Activated B cell treated with CpG ODN at 0.5 μM for 24 hours (primary cell): ENCODE data around the gene S1PR4. TPM values are rescaled to one million over a fixed set of nuclear protein-coding genes. Genes with fewer than 3 reads are reported as not detected.
"Not testable (repeated sequence)": the region's sequence is repeated elsewhere in the genome, so short reads cannot be mapped to it uniquely, and the experiment has no call there.

Experiments
- ATAC-seq: fragments of 200-7000 bp; cut with Tn5 transposase; one replicate; pipeline ENCODE4 v1.10.0; 2021; ENCODE audit warnings: low read depth, mild to moderate bottlenecking, moderate library complexity
- CTCF ChIA-PET: fragments of 350-600 bp; sonication (Branson Sonifier 250); formaldehyde crosslinking; loops from one replicate; lab custom pipeline; 2021; ENCODE audit warnings: antibody characterized with exemption; lab: Charles Lee
- POLR2A ChIA-PET: fragments of 350-600 bp; sonication (Branson Sonifier 250); formaldehyde crosslinking; loops from one replicate; lab custom pipeline; 2021; ENCODE audit warnings: antibody characterized with exemption; lab: Charles Lee
- DNase-seq: peaks from one replicate; pipeline ENCODE4 v3.0.0; 2022
- H3K27ac Mint-ChIP-seq: one replicate; pipeline ENCODE4 v1.8.0; 2020; ENCODE audit warnings: mixed read lengths
- H3K27me3 Mint-ChIP-seq: one replicate; pipeline ENCODE4 v1.8.0; 2021; ENCODE audit warnings: mixed read lengths
- H3K36me3 Mint-ChIP-seq: one replicate; pipeline ENCODE4 v1.8.0; 2021; ENCODE audit warnings: low read depth, mixed read lengths
- H3K4me1 Mint-ChIP-seq: one replicate; pipeline ENCODE4 v1.8.0; 2021; ENCODE audit warnings: mixed read lengths
- H3K4me3 Mint-ChIP-seq: one replicate; pipeline ENCODE4 v1.8.0; 2020; ENCODE audit warnings: mild to moderate bottlenecking, mixed read lengths
- H3K9me3 Mint-ChIP-seq: one replicate; pipeline ENCODE4 v1.8.0; 2020; ENCODE audit warnings: mixed read lengths
- intact Hi-C: fragments of 100-400 bp; cut with micrococcal nuclease; formaldehyde crosslinking; loops from one replicate; pipeline ENCODE4 v1.15.1; 2024
- total RNA-seq: library from RNA; stranded (reverse); gene quantifications from 2 replicates; pipeline ENCODE4 v1.2.3, GENCODE V29; 2022
- TF ChIP-seq, protein P1 (sequence below): fragments of 200-600 bp; IDR thresholded peaks from one replicate; pipeline ENCODE4 v1.8.0; 2022; ENCODE audit warnings: antibody characterized with exemption, mild to moderate bottlenecking

Gene S1PR4
- total RNA-seq, 1 donor from 2014 or later: 29.7 TPM

- TF ChIP-seq, protein P1, sequence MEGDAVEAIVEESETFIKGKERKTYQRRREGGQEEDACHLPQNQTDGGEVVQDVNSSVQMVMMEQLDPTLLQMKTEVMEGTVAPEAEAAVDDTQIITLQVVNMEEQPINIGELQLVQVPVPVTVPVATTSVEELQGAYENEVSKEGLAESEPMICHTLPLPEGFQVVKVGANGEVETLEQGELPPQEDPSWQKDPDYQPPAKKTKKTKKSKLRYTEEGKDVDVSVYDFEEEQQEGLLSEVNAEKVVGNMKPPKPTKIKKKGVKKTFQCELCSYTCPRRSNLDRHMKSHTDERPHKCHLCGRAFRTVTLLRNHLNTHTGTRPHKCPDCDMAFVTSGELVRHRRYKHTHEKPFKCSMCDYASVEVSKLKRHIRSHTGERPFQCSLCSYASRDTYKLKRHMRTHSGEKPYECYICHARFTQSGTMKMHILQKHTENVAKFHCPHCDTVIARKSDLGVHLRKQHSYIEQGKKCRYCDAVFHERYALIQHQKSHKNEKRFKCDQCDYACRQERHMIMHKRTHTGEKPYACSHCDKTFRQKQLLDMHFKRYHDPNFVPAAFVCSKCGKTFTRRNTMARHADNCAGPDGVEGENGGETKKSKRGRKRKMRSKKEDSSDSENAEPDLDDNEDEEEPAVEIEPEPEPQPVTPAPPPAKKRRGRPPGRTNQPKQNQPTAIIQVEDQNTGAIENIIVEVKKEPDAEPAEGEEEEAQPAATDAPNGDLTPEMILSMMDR: no peak
- intact Hi-C loops: no loop called here
- Mint-ChIP-seq H3K4me3 (no peak overlapping the region), H3K36me3 (peaks cover 34% of the 10 kb centered on the region), H3K27ac (no peak overlapping the region), H3K9me3 (peaks cover 2% of the 10 kb centered on the region), H3K4me1 (peaks cover 40% of the 10 kb centered on the region), H3K27me3 (no peaks in the 10 kb centered on the region)
- CTCF ChIA-PET: no interaction called here
- ATAC-seq (no peak), DNase-seq (no peak)
- POLR2A ChIA-PET: no interaction called here
Measured at GRCh38 chr19:3190921-3191805, 12.6 kb downstream of the S1PR4 start.

DNA sequence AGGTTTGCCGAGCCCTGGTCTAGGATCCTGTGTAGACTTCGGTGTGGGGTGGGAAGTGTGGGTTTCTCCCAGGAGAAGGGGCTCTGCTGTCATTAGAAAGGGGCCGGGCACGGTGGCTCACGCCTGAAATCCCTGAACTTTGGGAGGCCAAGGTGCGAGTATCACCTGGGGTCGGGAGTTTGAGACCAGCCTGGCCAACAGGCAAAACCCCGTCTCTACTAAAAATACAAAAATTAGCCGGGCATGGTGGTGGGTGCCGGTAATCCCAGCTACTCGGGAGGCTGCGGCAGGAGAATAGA, 13.2 kb downstream of the S1PR4 start:
- H3K27ac Mint-ChIP-seq, H3K9me3 Mint-ChIP-seq, CTCF ChIA-PET, H3K27me3 Mint-ChIP-seq, H3K4me3 Mint-ChIP-seq, POLR2A ChIA-PET, intact Hi-C loops, ATAC-seq, DNase-seq: not testable (repeated sequence)
- H3K4me1 Mint-ChIP-seq: peaks cover 36% of the 10 kb centered on the region
- H3K36me3 Mint-ChIP-seq: peaks cover 37% of the 10 kb centered on the region

DNA sequence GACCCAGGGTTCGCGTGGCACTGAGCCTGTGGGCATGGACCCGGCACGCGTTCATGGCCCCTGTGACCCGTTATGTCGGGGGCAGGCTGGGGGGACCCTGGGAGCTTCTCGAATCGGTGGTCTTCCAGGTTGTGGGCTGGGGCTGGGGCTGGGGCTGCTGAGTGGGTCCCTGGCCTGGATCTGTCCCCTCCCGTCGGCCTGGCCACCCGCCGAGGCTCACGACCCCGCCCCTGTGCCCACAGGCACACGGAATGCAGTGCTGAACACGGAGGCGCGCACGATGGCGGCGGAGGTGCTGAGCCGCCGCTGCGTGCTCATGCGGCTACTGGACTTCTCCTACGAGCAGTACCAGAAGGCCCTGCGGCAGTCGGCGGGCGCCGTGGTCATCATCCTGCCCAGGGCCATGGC, 13.7 kb downstream of the S1PR4 start:
- peaks cover 31% of the 10 kb centered on the region for H3K4me1 Mint-ChIP-seq
- no peak overlapping the region for H3K4me3 Mint-ChIP-seq
- H3K36me3 Mint-ChIP-seq: peaks cover 40% of the 10 kb centered on the region
- H3K27ac Mint-ChIP-seq: no peak overlapping the region
- POLR2A ChIA-PET: no interaction called here
- DNase-seq (no peak), ATAC-seq (no peak)
- TF ChIP-seq, protein P1: no peak
- CTCF ChIA-PET: no interaction called here
- H3K9me3 Mint-ChIP-seq: peaks cover 2% of the 10 kb centered on the region
- no peaks in the 10 kb centered on the region for H3K27me3 Mint-ChIP-seq
- intact Hi-C loops: no loop called here

- Mint-ChIP-seq H3K4me1 (peaks cover 26% of the 10 kb centered on the region), H3K36me3 (peaks cover 40% of the 10 kb centered on the region), H3K27me3 (no peaks in the 10 kb centered on the region), H3K9me3 (peaks cover 2% of the 10 kb centered on the region), H3K27ac (no peak overlapping the region), H3K4me3 (no peak overlapping the region)
- DNase-seq (no peak), ATAC-seq (no peak)
- ChIA-PET POLR2A (no interaction called here), CTCF (no interaction called here)
- intact Hi-C loops: no loop called here
- TF ChIP-seq, protein P1: no peak
Measured at GRCh38 chr19:3192684-3193083, 14.1 kb downstream of the S1PR4 start.

DNA sequence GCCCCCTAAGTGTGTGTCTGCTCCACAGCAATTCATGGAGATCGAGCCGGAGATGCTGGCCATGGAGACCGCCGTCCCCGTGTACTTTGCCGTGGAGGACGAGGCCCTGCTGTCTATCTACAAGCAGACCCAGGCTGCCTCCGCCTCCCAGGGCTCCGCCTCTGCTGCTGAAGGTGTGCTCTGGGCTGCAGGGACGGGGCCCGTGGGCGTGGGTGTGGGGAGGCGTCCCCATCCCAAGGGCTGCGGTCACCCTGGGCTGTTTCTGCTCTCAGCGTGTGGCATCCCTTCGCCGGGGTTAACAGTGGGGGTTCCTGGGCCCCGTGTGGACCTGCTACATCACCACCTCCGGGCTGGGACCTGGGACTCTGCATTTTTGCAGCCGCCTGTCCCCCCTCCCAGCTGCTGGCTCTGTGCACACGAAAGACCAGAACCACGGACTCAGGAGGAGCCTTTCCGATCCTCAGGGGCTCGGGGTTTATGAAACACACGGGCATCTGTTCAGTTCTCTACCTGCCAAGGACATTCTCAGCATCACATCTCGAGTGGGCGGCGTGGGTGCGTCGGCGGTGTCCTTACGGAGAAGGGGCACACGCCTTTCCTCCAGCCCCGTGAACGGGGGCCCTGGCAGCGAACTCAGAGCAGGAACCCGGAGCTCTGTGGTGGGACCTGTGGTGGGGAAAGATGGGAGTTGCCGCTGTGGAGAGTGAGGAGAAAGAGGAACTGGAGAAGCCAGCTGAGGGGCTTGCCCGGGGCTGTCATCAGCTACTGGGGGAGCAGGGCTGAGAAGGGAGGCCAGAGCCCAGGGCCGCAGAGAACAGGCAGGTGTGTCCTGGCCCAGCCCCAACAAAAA, 14.9 kb downstream of the S1PR4 start:
- DNase-seq (no peak), ATAC-seq (no peak)
- Mint-ChIP-seq H3K27me3 (no peaks in the 10 kb centered on the region), H3K4me1 (peaks cover 20% of the 10 kb centered on the region), H3K36me3 (peaks cover 36% of the 10 kb centered on the region), H3K9me3 (peaks cover 2% of the 10 kb centered on the region), H3K27ac (no peak overlapping the region), H3K4me3 (no peak overlapping the region)
- TF ChIP-seq, protein P1: no peak
- POLR2A ChIA-PET: interaction anchor here (0.7 kb wide), 1 partner anchor 30 kb away, joined by 3 read pairs; no protein-coding TSS in a partner anchor
- CTCF ChIA-PET: no interaction called here
- intact Hi-C loops: no loop called here
